IMR-90 (cell line): Measurements from ENCODE around the gene TOX3. TPM values are rescaled to one million over a fixed set of nuclear protein-coding genes. Genes with fewer than 3 reads are reported as not detected.

ENCODE experiments used
- ATAC-seq: fragments of 200-7000 bp; cut with Tn5 transposase; 2 replicates; pipeline ENCODE4 v1.9.1; 2020; ENCODE audit warnings: low read depth, mild to moderate bottlenecking, moderate library complexity
- BruUV-seq: library from RNA; stranded (reverse); fragments of 400-500 nt; replicated peaks from 2 replicates; lab custom pipeline; 2021; lab: Mats Ljungman, UMichigan
- CTCF ChIA-PET: fragments of 300-600 bp; formaldehyde crosslinking; extraction: SDS; loops from one replicate; lab custom pipeline; 2021; ENCODE audit warnings: antibody characterized with exemption; lab: Yijun Ruan, JAX
- POLR2A ChIA-PET: fragments of 300-600 bp; sonication (Branson Sonifier 250); formaldehyde crosslinking; loops from one replicate; lab custom pipeline; 2022; ENCODE audit warnings: antibody characterized with exemption; ENCODE audit not compliant: unreplicated experiment; lab: Charles Lee
- DNase-seq: peaks from one replicate; pipeline ENCODE4 v3.0.0; 2013
- H2AFZ ChIP-seq: replicated peaks from 2 replicates; pipeline ENCODE3; 2013; ENCODE audit warnings: low read length, mild to moderate bottlenecking; ENCODE audit not compliant: poor library complexity
- H2AK5ac ChIP-seq: 2 replicates; pipeline ENCODE4 v1.6.1; 2013; ENCODE audit warnings: low read depth, low read length, inconsistent platforms
- H2AK9ac ChIP-seq: replicated peaks from 2 replicates; pipeline ENCODE3; 2013; ENCODE audit warnings: mild to moderate bottlenecking, low read depth, low read length, moderate library complexity; ENCODE audit not compliant: poor library complexity
- H2BK120ac ChIP-seq: 2 replicates; pipeline ENCODE4 v1.6.1; 2013; ENCODE audit warnings: low read depth, low read length, inconsistent platforms
- H2BK15ac ChIP-seq: 3 replicates; pipeline ENCODE4 v1.6.1; 2013; ENCODE audit warnings: low read depth, low read length, inconsistent platforms
- H2BK20ac ChIP-seq: 2 replicates; pipeline ENCODE4 v1.6.1; 2013; ENCODE audit warnings: low read depth, mild to moderate bottlenecking, inconsistent platforms, low read length, moderate library complexity
- H2BK5ac ChIP-seq: 2 replicates; pipeline ENCODE4 v1.6.1; 2013; ENCODE audit warnings: mild to moderate bottlenecking, low read depth, low read length, inconsistent platforms; ENCODE audit not compliant: poor library complexity, severe bottlenecking
- H3K14ac ChIP-seq: replicated peaks from 2 replicates; pipeline ENCODE4 v1.6.1; 2013; ENCODE audit warnings: low read depth, low read length, inconsistent platforms
- H3K18ac ChIP-seq: 2 replicates; pipeline ENCODE4 v1.6.1; 2013; ENCODE audit warnings: low read depth, low read length, control low read depth
- H3K23ac ChIP-seq: 2 replicates; pipeline ENCODE4 v1.6.1; 2013; ENCODE audit warnings: low read depth, low read length, inconsistent platforms
- H3K27ac ChIP-seq: 2 replicates; pipeline ENCODE4 v1.5.1; 2013; ENCODE audit warnings: mild to moderate bottlenecking, control low read depth, low read length; ENCODE audit not compliant: insufficient read depth
- H3K27me3 ChIP-seq: 2 replicates; pipeline ENCODE4 v1.6.1; 2013; ENCODE audit warnings: low read length; ENCODE audit not compliant: control insufficient read depth, insufficient read depth
- H3K36me3 ChIP-seq: 2 replicates; pipeline ENCODE4 v1.6.1; 2013; ENCODE audit warnings: low read length, mixed read lengths; ENCODE audit not compliant: control insufficient read depth, insufficient read depth
- H3K4ac ChIP-seq: 2 replicates; pipeline ENCODE4 v1.6.1; 2013; ENCODE audit warnings: low read depth, low read length, inconsistent platforms
- H3K4me1 ChIP-seq: 2 replicates; pipeline ENCODE4 v1.6.1; 2013; ENCODE audit warnings: low read length, mixed read lengths; ENCODE audit not compliant: control insufficient read depth, insufficient read depth
- H3K4me2 ChIP-seq: 2 replicates; pipeline ENCODE4 v1.6.1; 2013; ENCODE audit warnings: low read depth, mild to moderate bottlenecking, control low read depth, low read length, moderate library complexity
- H3K4me3 ChIP-seq: 2 replicates; pipeline ENCODE4 v1.5.1; 2013; ENCODE audit warnings: low read depth, mild to moderate bottlenecking, control low read depth, low read length, moderate library complexity; ENCODE audit not compliant: insufficient read depth
- H3K56ac ChIP-seq: 2 replicates; pipeline ENCODE4 v1.6.1; 2013; ENCODE audit warnings: low read length, inconsistent platforms; ENCODE audit not compliant: insufficient read depth; ENCODE audit errors: extremely low read depth
- H3K79me1 ChIP-seq, 2 experiments: 2 replicates each; pipeline ENCODE4 v1.6.1; 2013; ENCODE audit warnings: low read length in 2 of 2, inconsistent platforms in 1 of 2, low read depth in 1 of 2
- H3K9ac ChIP-seq: 2 replicates; pipeline ENCODE4 v1.6.1; 2013; ENCODE audit warnings: low read depth, low read length, control low read depth
- H3K9me1 ChIP-seq: 2 replicates; pipeline ENCODE4 v1.6.1; 2013; ENCODE audit warnings: low read length, inconsistent platforms; ENCODE audit not compliant: insufficient read depth
- H3K9me3 ChIP-seq: 2 replicates; pipeline ENCODE4 v1.6.1; 2013; ENCODE audit warnings: low read length; ENCODE audit not compliant: control insufficient read depth, insufficient read depth
- H4K20me1 ChIP-seq: 2 replicates; pipeline ENCODE4 v1.6.1; 2013; ENCODE audit warnings: low read length, inconsistent platforms; ENCODE audit not compliant: insufficient read depth
- H4K5ac ChIP-seq: 2 replicates; pipeline ENCODE4 v1.6.1; 2013; ENCODE audit warnings: mild to moderate bottlenecking, low read depth, low read length, control low read depth
- H4K8ac ChIP-seq, 2 experiments: 2 replicates each; pipeline ENCODE4 v1.6.1; 2013; ENCODE audit warnings: low read depth in 2 of 2, low read length in 2 of 2, control low read depth in 1 of 2, inconsistent platforms in 1 of 2
- H4K91ac ChIP-seq: 2 replicates; pipeline ENCODE4 v1.6.1; 2013; ENCODE audit warnings: low read depth, low read length, inconsistent platforms; ENCODE audit not compliant: insufficient read depth
- MAFK ChIP-seq: IDR thresholded peaks from 2 replicates; pipeline ENCODE4 v1.6.1; 2012; ENCODE audit warnings: low read depth, low read length, improper control_type of control experiment
- RAD21 ChIP-seq: IDR thresholded peaks from 2 replicates; pipeline ENCODE4 v1.6.1; 2012; ENCODE audit warnings: low read length, improper control_type of control experiment
- whole genome bisulfite sequencing, 2 experiments: methylation state at CpG; one replicate each; pipeline versions ENCODE4 v1.1.5 to v1.1.7; 2013; ENCODE audit warnings: missing lambda C conversion rate in 2 of 2; ENCODE audit not compliant: insufficient read length in 1 of 2; ENCODE audit errors: extremely low coverage in 2 of 2; 5-methylcytosine and 5-hydroxymethylcytosine counted together
- dilution Hi-C: fragments of 300-500 bp; cut with HindIII; formaldehyde crosslinking; loops from one replicate; pipeline ENCODE4 v1.14.3; 2018; ENCODE audit warnings: low sequenced_read_pairs; ENCODE audit not compliant: unreplicated experiment
- in situ Hi-C: fragments of 300-500 bp; cut with MboI; formaldehyde crosslinking; loops from 3 replicates; pipeline ENCODE4 v1.14.3; 2019; ENCODE audit warnings: low sequenced_read_pairs, inconsistent platforms, mixed read lengths
- intact Hi-C: fragments of 100-400 bp; cut with micrococcal nuclease; formaldehyde crosslinking; loops from 2 replicates; pipeline ENCODE4 v1.10.0; 2022
- polyA plus RNA-seq, 3 experiments: library from polyadenylated mRNA; depleted of rRNA; stranded (reverse); fragments of >200 nt; gene quantifications; 2 replicates each; pipeline ENCODE4 v1.2.3, GENCODE V29; 2012; ENCODE audit warnings: low replicate concordance in 1 of 3
- total RNA-seq: library from RNA; depleted of rRNA; stranded (reverse); fragments of >200 nt; gene quantifications from 2 replicates; pipeline ENCODE4 v1.2.3, GENCODE V29; 2012

Gene TOX3
- total and polyA plus RNA-seq, 2 of the 4 experiments (the other 2 are of a cell fraction) = not detected

- WGBS, 2 experiments = 40% methylated on average over 1 of the region's 4 CpGs; no CpG with 5 or more reads in 1 of the 2 experiments
- no peaks in the 10 kb centered on the region for H3K4me1 ChIP-seq
- no peaks in the 10 kb centered on the region for H4K20me1 ChIP-seq
- no peaks in the 10 kb centered on the region for H3K36me3 ChIP-seq
- peaks cover 7% of the 10 kb centered on the region; the same call in 1 of the 2 replicates for H3K9me3 ChIP-seq
- in situ Hi-C loops = no loop called here
- intact Hi-C loops = no loop called here
- CTCF ChIA-PET = interaction anchor here (0.9 kb wide), 1 partner anchor 22 kb away, joined by 5 read pairs; no protein-coding TSS in a partner anchor
- no peak overlapping the region for H2BK5ac ChIP-seq
- no peak overlapping the region for H2BK120ac ChIP-seq
- H3K4ac ChIP-seq = no peak overlapping the region
- POLR2A ChIA-PET = interaction anchor here (0.5 kb wide), 1 partner anchor 782 kb away, joined by 3 read pairs; no protein-coding TSS in a partner anchor
- H2BK15ac ChIP-seq = no peak overlapping the region
- no peak overlapping the region for H4K5ac ChIP-seq
- no peak overlapping the region for H3K18ac ChIP-seq
- no peak overlapping the region for H3K23ac ChIP-seq
- TF ChIP-seq RAD21 (no peak), MAFK (peak; percentile 85)
- H3K9me1 ChIP-seq = no peaks in the 10 kb centered on the region
- H3K27me3 ChIP-seq = no peaks in the 10 kb centered on the region
- no peak overlapping the region for H3K4me3 ChIP-seq
- H2BK20ac ChIP-seq = no peak overlapping the region
- no peak overlapping the region for H3K14ac ChIP-seq
- no peak overlapping the region for H2AK5ac ChIP-seq
- no peak overlapping the region for H3K27ac ChIP-seq
- H3K4me2 ChIP-seq = no peak overlapping the region
- H3K56ac ChIP-seq = no peak overlapping the region
- DNase-seq (no peak), ATAC-seq (no peak)
- no peak overlapping the region for H2AK9ac ChIP-seq
- H4K91ac ChIP-seq = no peak overlapping the region
- H3K9ac ChIP-seq = no peak overlapping the region
- H3K79me1 ChIP-seq = no peaks in the 10 kb centered on the region
- no TSS peak for BruUV-seq
- dilution Hi-C loops = no loop called here
- H2AFZ ChIP-seq = no peak overlapping the region
- no peak overlapping the region for H4K8ac ChIP-seq
These were observed 23.6 kb upstream of the TOX3 start for GRCh38 chr16:52570495-52571091.
